ENCODE data around the gene TFAP2E.

The TFAP2E gene

GRCh38 chr1:35539824-35540261 is 33.3 kb upstream of the TFAP2E start:
- peak; percentile 84 for ATAC-seq
- no peak for TF ChIP-seq TSHZ2 (CRISPR knock-in tag; IDR thresholded peaks at IDR 0.05)
- no peak for TF ChIP-seq ZNF70 (CRISPR knock-in tag; IDR thresholded peaks at IDR 0.05)
- no peak for TF ChIP-seq ZFP3 (CRISPR knock-in tag; IDR thresholded peaks at IDR 0.05)

- TF ChIP-seq OSR1 (CRISPR knock-in tag; IDR thresholded peaks at IDR 0.05) (no peak), ZFP3 (CRISPR knock-in tag; IDR thresholded peaks at IDR 0.05) (no peak), PATZ1 (CRISPR knock-in tag; IDR thresholded peaks at IDR 0.05; ENCODE audit: borderline replicate concordance) (no peak), ARNTL (CRISPR knock-in tag; IDR thresholded peaks at IDR 0.05; ENCODE audit: borderline replicate concordance, low read depth) (no peak)
- peak; percentile 63 for ATAC-seq
Observed at GRCh38 chr1:35544976-35545375, 28.1 kb upstream of the TFAP2E start.

- no peak for TF ChIP-seq ZNF8 (CRISPR knock-in tag; IDR thresholded peaks at IDR 0.05)
- no peak for ATAC-seq
Observed at GRCh38 chr1:35546614-35547013, 26.5 kb upstream of the TFAP2E start.

- ATAC-seq = no peak
- TF ChIP-seq TSHZ2 (CRISPR knock-in tag; IDR thresholded peaks at IDR 0.05) = no peak
- TF ChIP-seq ZNF8 (CRISPR knock-in tag; IDR thresholded peaks at IDR 0.05) = no peak
- TF ChIP-seq PPARA (CRISPR knock-in tag; IDR thresholded peaks at IDR 0.05; ENCODE audit: borderline replicate concordance) = no peak
- TF ChIP-seq ARNTL (CRISPR knock-in tag; IDR thresholded peaks at IDR 0.05; ENCODE audit: borderline replicate concordance, low read depth) = no peak
- no peak for TF ChIP-seq ZFP30 (CRISPR knock-in tag; IDR thresholded peaks at IDR 0.05)
- no peak for TF ChIP-seq ZNF70 (CRISPR knock-in tag; IDR thresholded peaks at IDR 0.05)
- no peak for TF ChIP-seq BACH2 (CRISPR knock-in tag; IDR thresholded peaks at IDR 0.05; ENCODE audit: borderline replicate concordance)
- no peak for TF ChIP-seq GLIS3 (CRISPR knock-in tag; IDR thresholded peaks at IDR 0.05)
- TF ChIP-seq ZC3H10 (CRISPR knock-in tag; IDR thresholded peaks at IDR 0.05) = no peak
- no peak for TF ChIP-seq SNAI2 (CRISPR knock-in tag; IDR thresholded peaks at IDR 0.05)
- TF ChIP-seq ISL1 (CRISPR knock-in tag; IDR thresholded peaks at IDR 0.05) = no peak
- TF ChIP-seq RARB (CRISPR knock-in tag; IDR thresholded peaks at IDR 0.05) = no peak
- no peak for TF ChIP-seq TCF4 (CRISPR knock-in tag; IDR thresholded peaks at IDR 0.05; ENCODE audit: borderline replicate concordance)
- TF ChIP-seq OSR1 (CRISPR knock-in tag; IDR thresholded peaks at IDR 0.05) = no peak
- TF ChIP-seq CSDC2 (CRISPR knock-in tag; IDR thresholded peaks at IDR 0.05) = no peak
- TF ChIP-seq ZFP3 (CRISPR knock-in tag; IDR thresholded peaks at IDR 0.05) = no peak
Observed at GRCh38 chr1:35553851-35554250, 19.3 kb upstream of the TFAP2E start.

GRCh38 chr1:35554266-35555211 is 18.6 kb upstream of the TFAP2E start:
- TF ChIP-seq TCF4 (CRISPR knock-in tag; IDR thresholded peaks at IDR 0.05; ENCODE audit: borderline replicate concordance) (peak; percentile 46; the same call in 1 of the 2 replicates), ZC3H10 (CRISPR knock-in tag; IDR thresholded peaks at IDR 0.05) (no peak), ISL1 (CRISPR knock-in tag; IDR thresholded peaks at IDR 0.05) (0 out of 2 replicates have a peak, but pooled peaks have one; percentile 9), SNAI2 (CRISPR knock-in tag; IDR thresholded peaks at IDR 0.05) (no peak), CREB5 (CRISPR knock-in tag; IDR thresholded peaks at IDR 0.05; ENCODE audit: low read depth) (no peak)
- no peak for ATAC-seq

All from SK-N-SH treated with all-trans-retinoic acid at 6 μM for 48 hours (cell line).